Esophagus squamous epithelium (tissue), 4 donors: ENCODE results near the gene CLNS1A.

Source experiments
- POLR2A ChIP-seq, 4 donors: fragments of 450-650 bp; IDR thresholded peaks; one replicate each; pipeline ENCODE4 v1.6.1; 2017; ENCODE audit warnings: antibody characterized with exemption in 4 of 4, mild to moderate bottlenecking in 4 of 4, moderate library complexity in 3 of 4
- TF ChIP-seq, protein P1 (sequence below), 6 experiments: fragments of 450-650 bp in 4 of 6; fragments of 200-600 bp in 2 of 6; sonication (generic) in 2 of 6; IDR thresholded peaks; one replicate each; pipeline ENCODE4 v1.5.1; 2016 to 2019; ENCODE audit warnings: antibody characterized with exemption in 6 of 6, mild to moderate bottlenecking in 4 of 6, moderate library complexity in 4 of 6

DNA sequence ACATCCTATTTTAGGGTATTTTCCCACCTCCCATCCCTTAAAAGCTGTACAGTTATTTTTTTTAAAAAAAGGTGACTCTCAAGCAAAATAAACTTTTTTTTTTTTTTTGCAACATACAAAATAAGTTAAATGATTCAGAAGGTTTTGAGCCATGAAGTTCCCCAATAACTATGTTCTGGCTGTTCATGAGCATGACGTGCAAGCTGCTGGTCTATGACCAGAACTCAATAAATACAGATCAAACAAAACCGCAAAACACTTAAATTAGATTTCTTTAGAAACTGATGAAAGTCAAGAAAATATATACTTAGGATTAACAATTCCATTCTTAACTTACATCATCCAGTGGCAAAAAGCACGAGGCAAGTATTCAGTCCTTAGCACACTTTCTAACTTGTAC, 24.1 kb upstream of the CLNS1A start:
- TF ChIP-seq, protein P1, sequence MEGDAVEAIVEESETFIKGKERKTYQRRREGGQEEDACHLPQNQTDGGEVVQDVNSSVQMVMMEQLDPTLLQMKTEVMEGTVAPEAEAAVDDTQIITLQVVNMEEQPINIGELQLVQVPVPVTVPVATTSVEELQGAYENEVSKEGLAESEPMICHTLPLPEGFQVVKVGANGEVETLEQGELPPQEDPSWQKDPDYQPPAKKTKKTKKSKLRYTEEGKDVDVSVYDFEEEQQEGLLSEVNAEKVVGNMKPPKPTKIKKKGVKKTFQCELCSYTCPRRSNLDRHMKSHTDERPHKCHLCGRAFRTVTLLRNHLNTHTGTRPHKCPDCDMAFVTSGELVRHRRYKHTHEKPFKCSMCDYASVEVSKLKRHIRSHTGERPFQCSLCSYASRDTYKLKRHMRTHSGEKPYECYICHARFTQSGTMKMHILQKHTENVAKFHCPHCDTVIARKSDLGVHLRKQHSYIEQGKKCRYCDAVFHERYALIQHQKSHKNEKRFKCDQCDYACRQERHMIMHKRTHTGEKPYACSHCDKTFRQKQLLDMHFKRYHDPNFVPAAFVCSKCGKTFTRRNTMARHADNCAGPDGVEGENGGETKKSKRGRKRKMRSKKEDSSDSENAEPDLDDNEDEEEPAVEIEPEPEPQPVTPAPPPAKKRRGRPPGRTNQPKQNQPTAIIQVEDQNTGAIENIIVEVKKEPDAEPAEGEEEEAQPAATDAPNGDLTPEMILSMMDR (IDR thresholded peaks at IDR 0.05), result no peak
- no peak for TF ChIP-seq POLR2A (IDR thresholded peaks at IDR 0.05)
